A549 treated with GW870086 at 1 μM for 4 hours (cell line): Measurements from ENCODE around the gene USP26. TPM values are rescaled to one million over a fixed set of nuclear protein-coding genes. Genes with fewer than 3 reads are reported as not detected.

Experiments
- total RNA-seq: library from RNA; stranded (reverse); fragments of 200-300 nt; extraction: Qiagen RNA extraction; gene quantifications from 5 replicates; pipeline ENCODE4 v1.2.3, GENCODE V29; 2022; ENCODE audit warnings: low read depth

Gene USP26, protein sequence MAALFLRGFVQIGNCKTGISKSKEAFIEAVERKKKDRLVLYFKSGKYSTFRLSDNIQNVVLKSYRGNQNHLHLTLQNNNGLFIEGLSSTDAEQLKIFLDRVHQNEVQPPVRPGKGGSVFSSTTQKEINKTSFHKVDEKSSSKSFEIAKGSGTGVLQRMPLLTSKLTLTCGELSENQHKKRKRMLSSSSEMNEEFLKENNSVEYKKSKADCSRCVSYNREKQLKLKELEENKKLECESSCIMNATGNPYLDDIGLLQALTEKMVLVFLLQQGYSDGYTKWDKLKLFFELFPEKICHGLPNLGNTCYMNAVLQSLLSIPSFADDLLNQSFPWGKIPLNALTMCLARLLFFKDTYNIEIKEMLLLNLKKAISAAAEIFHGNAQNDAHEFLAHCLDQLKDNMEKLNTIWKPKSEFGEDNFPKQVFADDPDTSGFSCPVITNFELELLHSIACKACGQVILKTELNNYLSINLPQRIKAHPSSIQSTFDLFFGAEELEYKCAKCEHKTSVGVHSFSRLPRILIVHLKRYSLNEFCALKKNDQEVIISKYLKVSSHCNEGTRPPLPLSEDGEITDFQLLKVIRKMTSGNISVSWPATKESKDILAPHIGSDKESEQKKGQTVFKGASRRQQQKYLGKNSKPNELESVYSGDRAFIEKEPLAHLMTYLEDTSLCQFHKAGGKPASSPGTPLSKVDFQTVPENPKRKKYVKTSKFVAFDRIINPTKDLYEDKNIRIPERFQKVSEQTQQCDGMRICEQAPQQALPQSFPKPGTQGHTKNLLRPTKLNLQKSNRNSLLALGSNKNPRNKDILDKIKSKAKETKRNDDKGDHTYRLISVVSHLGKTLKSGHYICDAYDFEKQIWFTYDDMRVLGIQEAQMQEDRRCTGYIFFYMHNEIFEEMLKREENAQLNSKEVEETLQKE
- total RNA-seq, result not detected in 5 replicates

DNA sequence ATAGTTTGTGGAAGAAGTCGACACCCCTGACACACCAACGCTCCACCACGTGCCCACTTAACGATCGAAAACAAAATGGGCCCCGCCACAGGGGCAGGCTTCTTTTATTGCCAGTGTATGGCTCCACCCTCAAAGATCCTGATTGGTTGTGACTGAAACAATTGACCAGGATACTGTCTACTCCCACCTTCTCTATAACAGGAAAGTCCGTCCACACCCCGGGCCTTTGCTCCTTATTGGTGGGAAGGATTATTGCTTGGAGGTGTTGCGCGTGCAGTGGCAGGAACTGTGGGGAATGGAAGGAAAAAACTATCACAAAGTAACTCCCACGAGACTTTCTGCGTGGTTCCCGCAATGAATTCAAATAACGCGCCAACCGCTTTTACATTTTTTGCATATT is at the start of gene USP26:
TSS of gene USP26 (minus strand) at position 79 of the 400 bp plus-strand sequence. CDS start 68,889 bp downstream, outside the sequence.

Other genes starting within 250 kb of the USP26 start
- gene HS6ST2, start 138.5 kb downstream of the USP26 start, total RNA-seq, result 0.03 to 0.15 TPM (median 0.08 TPM) in 5 replicates
- gene TFDP3, start 121.2 kb upstream of the USP26 start, total RNA-seq, result not detected in 5 replicates